Gastroesophageal sphincter (tissue), 4 donors: ENCODE data around the gene FOXR2. TPM values are rescaled to one million over a fixed set of nuclear protein-coding genes. Genes with fewer than 3 reads are reported as not detected.

Experiments used
- ATAC-seq: fragments of 150-250 bp; one replicate; pipeline ENCODE4 v1.9.1; 2016; ENCODE audit warnings: mild to moderate bottlenecking, moderate library complexity
- H3K27ac ChIP-seq, 4 donors: fragments of 200-600 bp; sonication (generic) in 3 of 4; 1 replicate in 3 of 4; 2 replicates in 1 of 4; pipeline ENCODE4 v1.5.1; 2016 to 2019
- H3K27me3 ChIP-seq: fragments of 200-600 bp; sonication (generic); one replicate; pipeline ENCODE4 v1.5.1; 2019
- H3K36me3 ChIP-seq, 2 donors: fragments of 200-600 bp; sonication (generic); one replicate each; pipeline ENCODE4 v1.5.1; 2019; ENCODE audit warnings: control low read depth in 1 of 2
- H3K4me1 ChIP-seq, 3 donors: fragments of 200-600 bp; sonication (generic); 1 replicate in 2 of 3; 2 replicates in 1 of 3; pipeline ENCODE4 v1.5.1; 2016 to 2019; ENCODE audit warnings: control low read depth in 2 of 3
- H3K4me3 ChIP-seq, 2 donors: fragments of 200-600 bp; sonication (generic); one replicate each; pipeline ENCODE4 v1.5.1; 2019; ENCODE audit warnings: mild to moderate bottlenecking in 1 of 2, moderate library complexity in 1 of 2
- H3K9me3 ChIP-seq, 3 donors: fragments of 200-600 bp; sonication (generic); one replicate each; pipeline ENCODE4 v1.5.1; 2017 to 2019; ENCODE audit warnings: control low read depth in 2 of 3
- EP300 ChIP-seq: sonication (generic); formaldehyde crosslinking; IDR thresholded peaks from one replicate; pipeline ENCODE4 v1.6.1; 2017; ENCODE audit warnings: antibody characterized with exemption, mild to moderate bottlenecking
- POLR2A ChIP-seq, 2 donors: fragments of 450-650 bp; IDR thresholded peaks; one replicate each; pipeline ENCODE4 v1.6.1; 2017; ENCODE audit warnings: antibody characterized with exemption in 2 of 2, mild to moderate bottlenecking in 2 of 2, moderate library complexity in 1 of 2
- POLR2AphosphoS5 ChIP-seq: sonication (generic); formaldehyde crosslinking; IDR thresholded peaks from one replicate; pipeline ENCODE4 v1.6.1; 2017; ENCODE audit warnings: antibody characterized with exemption
- WGBS, 2 donors: methylation state at CpG; one replicate each; pipeline ENCODE4 v1.1.5; 2018; ENCODE audit warnings: low coverage in 1 of 2; 5-methylcytosine and 5-hydroxymethylcytosine counted together
- total RNA-seq, 4 donors: library from RNA; depleted of rRNA; stranded (reverse); fragments of >200 nt; gene quantifications; one replicate each; pipeline ENCODE4 v1.1.0, GENCODE V29; 2016
- TF ChIP-seq, protein P1 (sequence below), 4 experiments: fragments of 200-600 bp in 2 of 4; fragments of 450-650 bp in 2 of 4; sonication (generic) in 1 of 4; IDR thresholded peaks; one replicate each; pipeline ENCODE4 v1.5.1; 2017 to 2019; ENCODE audit warnings: antibody characterized with exemption in 4 of 4, mild to moderate bottlenecking in 2 of 4, moderate library complexity in 2 of 4

The FOXR2 gene
- total RNA-seq, 4 donors from 2014 or later, result 0.27 TPM; not detected in 3

DNA sequence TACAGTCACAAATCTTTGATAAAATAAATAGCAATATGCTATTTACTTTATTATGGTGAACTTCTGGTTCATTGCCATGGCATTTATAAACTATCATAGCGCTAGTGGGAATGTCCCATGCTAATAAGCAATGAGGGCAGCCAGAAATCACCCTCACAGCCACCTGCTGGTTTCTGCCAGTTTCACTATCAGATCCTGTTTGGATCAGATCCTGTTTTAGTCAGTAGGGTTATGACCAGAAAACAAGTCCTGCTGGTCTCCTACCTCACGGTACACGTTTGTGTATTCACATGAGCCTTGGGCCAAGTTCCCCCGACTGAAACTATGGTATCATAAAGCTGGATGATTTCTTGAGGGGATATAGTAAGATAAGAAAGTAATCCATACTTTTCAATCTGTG is 17.7 kb downstream of the FOXR2 start:
- no peak for ATAC-seq
- 53% methylated on average over 4 of the region's 4 CpGs; no CpG with 5 or more reads in 1 of the 2 donors for WGBS, 2 donors

DNA sequence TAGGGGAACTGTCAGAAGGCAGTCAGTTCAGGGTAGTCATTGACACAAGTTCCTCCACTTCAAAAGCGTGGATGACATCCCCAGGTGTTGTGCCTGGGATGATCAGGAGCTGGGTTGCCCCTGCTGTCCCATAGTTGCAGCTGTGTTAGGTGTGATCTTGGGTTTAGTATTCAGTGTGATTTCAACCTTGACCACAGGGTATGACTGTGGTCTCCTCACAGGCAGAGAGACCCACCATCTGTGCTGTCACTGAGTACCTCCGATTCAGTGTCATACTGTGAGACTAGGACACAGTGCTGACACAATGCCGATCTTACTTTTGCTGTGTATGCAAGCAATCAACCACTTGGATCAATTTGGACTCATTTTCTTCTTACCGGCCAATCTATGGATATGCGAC is 25.2 kb downstream of the FOXR2 start:
- H3K27me3 ChIP-seq, result no peaks in the 10 kb centered on the region
- no peaks in the 10 kb centered on the region for H3K9me3 ChIP-seq
- H3K36me3 ChIP-seq, result no peaks in the 10 kb centered on the region
- TF ChIP-seq POLR2AphosphoS5 (no peak), EP300 (no peak), POLR2A (IDR thresholded peaks at IDR 0.05) (no peak)
- TF ChIP-seq, protein P1, sequence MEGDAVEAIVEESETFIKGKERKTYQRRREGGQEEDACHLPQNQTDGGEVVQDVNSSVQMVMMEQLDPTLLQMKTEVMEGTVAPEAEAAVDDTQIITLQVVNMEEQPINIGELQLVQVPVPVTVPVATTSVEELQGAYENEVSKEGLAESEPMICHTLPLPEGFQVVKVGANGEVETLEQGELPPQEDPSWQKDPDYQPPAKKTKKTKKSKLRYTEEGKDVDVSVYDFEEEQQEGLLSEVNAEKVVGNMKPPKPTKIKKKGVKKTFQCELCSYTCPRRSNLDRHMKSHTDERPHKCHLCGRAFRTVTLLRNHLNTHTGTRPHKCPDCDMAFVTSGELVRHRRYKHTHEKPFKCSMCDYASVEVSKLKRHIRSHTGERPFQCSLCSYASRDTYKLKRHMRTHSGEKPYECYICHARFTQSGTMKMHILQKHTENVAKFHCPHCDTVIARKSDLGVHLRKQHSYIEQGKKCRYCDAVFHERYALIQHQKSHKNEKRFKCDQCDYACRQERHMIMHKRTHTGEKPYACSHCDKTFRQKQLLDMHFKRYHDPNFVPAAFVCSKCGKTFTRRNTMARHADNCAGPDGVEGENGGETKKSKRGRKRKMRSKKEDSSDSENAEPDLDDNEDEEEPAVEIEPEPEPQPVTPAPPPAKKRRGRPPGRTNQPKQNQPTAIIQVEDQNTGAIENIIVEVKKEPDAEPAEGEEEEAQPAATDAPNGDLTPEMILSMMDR (IDR thresholded peaks at IDR 0.05), result no peak
- 80 to 100% methylated on average over 1 to 2 of the region's 5 CpGs for WGBS, 2 donors
- no peaks in the 10 kb centered on the region for H3K4me1 ChIP-seq
- ATAC-seq, result no peak
- no peak overlapping the region for H3K27ac ChIP-seq
- no peak overlapping the region for H3K4me3 ChIP-seq

More for the DNA sequence above, 17.7 kb downstream of the FOXR2 start:
- no peak overlapping the region for H3K27ac ChIP-seq
- H3K4me3 ChIP-seq, result no peak overlapping the region
- TF ChIP-seq, protein P1 (IDR thresholded peaks at IDR 0.05), result no peak
- TF ChIP-seq POLR2A (IDR thresholded peaks at IDR 0.05) (no peak), POLR2AphosphoS5 (no peak), EP300 (no peak)
- no peaks in the 10 kb centered on the region for H3K4me1 ChIP-seq
- H3K27me3 ChIP-seq, result no peaks in the 10 kb centered on the region
- H3K9me3 ChIP-seq, result no peaks in the 10 kb centered on the region
- no peaks in the 10 kb centered on the region for H3K36me3 ChIP-seq

DNA sequence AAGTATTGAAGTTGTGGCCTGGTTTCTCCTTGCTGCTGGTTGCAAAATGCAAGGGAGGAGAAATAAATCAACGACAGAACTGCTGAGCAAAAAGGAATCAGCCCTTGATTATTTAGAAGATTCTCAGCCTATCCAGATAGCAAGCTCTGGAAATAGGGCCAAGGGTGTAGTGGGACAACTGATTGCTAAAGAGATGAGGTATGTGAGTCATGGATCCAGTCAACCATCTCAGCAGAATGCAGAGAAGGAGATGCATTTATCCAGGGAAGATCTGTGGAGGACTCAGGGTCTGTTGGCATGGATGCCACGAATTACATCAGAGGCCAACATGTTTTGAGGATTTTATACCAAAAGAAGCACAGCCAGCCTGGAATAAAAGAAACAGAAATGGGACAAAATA is 36.7 kb downstream of the FOXR2 start:
- H3K27me3 ChIP-seq, result no peaks in the 10 kb centered on the region
- H3K27ac ChIP-seq, result no peak overlapping the region
- no peaks in the 10 kb centered on the region for H3K4me1 ChIP-seq
- no peak for ATAC-seq
- 27 to 37% methylated on average over 2 of the region's 2 CpGs for WGBS, 2 donors
- no peaks in the 10 kb centered on the region for H3K36me3 ChIP-seq
- no peak overlapping the region for H3K4me3 ChIP-seq
- TF ChIP-seq POLR2A (IDR thresholded peaks at IDR 0.05) (no peak), EP300 (no peak), POLR2AphosphoS5 (no peak)
- TF ChIP-seq, protein P1 (IDR thresholded peaks at IDR 0.05), result no peak
- H3K9me3 ChIP-seq, result no peaks in the 10 kb centered on the region

DNA sequence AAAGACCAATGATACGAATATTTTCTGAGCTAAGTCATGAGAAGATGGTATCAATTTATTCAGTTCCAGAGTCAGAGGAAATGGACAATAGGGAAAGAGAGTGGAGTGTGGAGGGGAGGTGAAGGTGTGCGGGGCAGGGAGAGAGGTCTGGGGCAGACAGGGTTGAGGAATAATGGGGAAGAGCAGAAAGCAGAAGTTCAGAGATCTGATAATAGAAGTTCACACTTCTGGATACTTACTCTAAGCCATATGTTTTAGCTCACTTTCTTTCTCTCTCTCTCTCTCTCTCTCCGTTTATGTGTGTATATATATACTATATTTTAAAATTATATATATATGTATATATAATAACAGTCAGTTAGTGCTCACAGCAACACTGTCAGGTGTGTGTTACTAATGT is 40.4 kb downstream of the FOXR2 start:
- H3K36me3 ChIP-seq, result no peaks in the 10 kb centered on the region
- H3K27me3 ChIP-seq, result no peaks in the 10 kb centered on the region
- TF ChIP-seq, protein P1 (IDR thresholded peaks at IDR 0.05), result no peak
- TF ChIP-seq POLR2AphosphoS5 (no peak), POLR2A (IDR thresholded peaks at IDR 0.05) (no peak)
- no peak overlapping the region for H3K4me3 ChIP-seq
- no peaks in the 10 kb centered on the region for H3K4me1 ChIP-seq
- WGBS, 2 donors, result 17 to 67% methylated on average over 1 to 3 of the region's 3 CpGs
- no peaks in the 10 kb centered on the region for H3K9me3 ChIP-seq
- H3K27ac ChIP-seq, result no peak overlapping the region
- ATAC-seq, result no peak

DNA sequence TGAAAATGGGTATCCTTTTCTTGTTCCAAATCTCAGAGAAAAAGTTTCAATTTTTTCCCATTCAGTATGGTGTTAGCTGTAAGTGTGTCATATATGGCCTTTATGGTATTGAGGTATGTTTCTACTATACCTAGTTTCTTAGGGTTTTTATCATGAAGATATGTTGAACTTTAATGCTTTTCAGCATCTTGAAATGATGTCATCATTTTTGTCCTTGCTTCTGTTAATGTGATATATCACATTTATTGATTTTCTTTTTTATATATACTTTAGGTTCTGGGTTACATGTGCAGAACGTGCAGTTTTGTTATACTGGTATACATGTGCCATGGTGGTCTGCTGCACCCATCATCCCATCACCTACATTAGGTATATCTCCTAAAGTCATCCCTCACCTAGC is 44.9 kb downstream of the FOXR2 start:
- no peaks in the 10 kb centered on the region for H3K9me3 ChIP-seq
- H3K4me3 ChIP-seq, result no peak overlapping the region
- no peak for ATAC-seq
- no peak overlapping the region for H3K27ac ChIP-seq
- no peaks in the 10 kb centered on the region for H3K4me1 ChIP-seq
- TF ChIP-seq POLR2AphosphoS5 (no peak), POLR2A (IDR thresholded peaks at IDR 0.05) (no peak), EP300 (no peak)
- TF ChIP-seq, protein P1 (IDR thresholded peaks at IDR 0.05), result no peak
- no peaks in the 10 kb centered on the region for H3K27me3 ChIP-seq
- 75% methylated on average over 1 of the region's 1 CpG; no CpG with 5 or more reads in 1 of the 2 donors for WGBS, 2 donors
- H3K36me3 ChIP-seq, result no peaks in the 10 kb centered on the region
